ENCODE measurements around the gene PDZD7.

DNA sequence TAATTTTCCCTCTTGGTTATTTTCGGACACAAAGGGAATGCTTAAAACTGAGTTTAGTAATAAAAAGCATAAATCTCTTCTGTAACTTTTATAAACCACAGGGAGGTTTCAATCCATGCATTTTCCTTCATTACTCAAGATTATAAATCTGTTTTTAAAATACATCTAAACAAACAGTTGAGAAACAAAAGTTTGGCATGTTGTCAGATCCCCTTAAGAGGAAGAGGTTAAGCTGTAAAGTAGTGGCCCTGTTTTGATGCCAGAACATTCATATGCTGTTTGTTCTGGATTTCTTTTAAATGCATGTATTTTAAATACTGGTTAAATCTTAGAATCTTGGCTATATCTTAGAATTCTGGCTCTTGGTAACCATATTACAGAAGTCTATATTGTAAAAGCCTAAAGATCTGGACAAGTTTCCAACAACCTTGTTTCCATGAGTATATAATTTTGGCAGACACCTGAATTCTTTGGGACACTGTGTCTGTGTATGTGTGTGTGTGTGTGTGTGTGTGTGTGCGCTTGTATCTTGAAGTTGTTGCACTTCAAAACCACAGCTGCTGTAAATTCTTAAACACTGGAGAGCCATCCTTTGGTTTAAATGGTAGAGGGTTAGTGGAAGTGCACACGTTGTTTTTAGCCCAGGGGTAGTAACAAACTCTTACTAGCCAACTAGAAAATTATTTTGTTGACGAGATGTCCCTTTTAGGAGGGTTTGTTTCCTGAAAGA lies 68.4 kb downstream of the PDZD7 start:
- TF ChIP-seq CTCF (IDR thresholded peaks at IDR 0.05; ENCODE audit: low read depth, low read length) (no peak), POLR2A (IDR thresholded peaks at IDR 0.05; ENCODE audit: extremely low read depth, insufficient read length) (no peak)

All from NB4 (cell line).